OCI-LY7 (cell line): ENCODE data around the gene SLC18A2. TPM values are rescaled to one million over a fixed set of nuclear protein-coding genes. Genes with fewer than 3 reads are reported as not detected.

Source experiments
- BruUV-seq: library from RNA; stranded (reverse); fragments of 400-500 nt; replicated peaks from 2 replicates; lab custom pipeline; 2021; lab: Mats Ljungman, UMichigan
- CTCF ChIA-PET: fragments of 300-600 bp; sonication (Branson Sonifier 250); formaldehyde crosslinking; loops from one replicate; lab custom pipeline; 2022; ENCODE audit warnings: antibody characterized with exemption; ENCODE audit not compliant: unreplicated experiment; lab: Charles Lee
- POLR2A ChIA-PET: fragments of 300-600 bp; sonication (Branson Sonifier 250); formaldehyde crosslinking; loops from one replicate; lab custom pipeline; 2022; ENCODE audit warnings: antibody characterized with exemption; lab: Charles Lee
- DNase-seq: peaks from one replicate; pipeline ENCODE4 v3.0.0-alpha.2; 2015; ENCODE audit warnings: low spot score
- H2AFZ ChIP-seq: fragments of 200-600 bp; sonication (generic), shearing (Covaris generic); 2 replicates; pipeline ENCODE4 v1.6.1; 2014; ENCODE audit warnings: mild to moderate bottlenecking, antibody characterized with exemption, low read length, moderate library complexity
- H3K27ac ChIP-seq: fragments of 200-600 bp; sonication (generic); 2 replicates; pipeline ENCODE4 v1.5.1; 2014; ENCODE audit warnings: mixed run types, low read depth, mild to moderate bottlenecking, moderate library complexity, low read length, inconsistent platforms; ENCODE audit not compliant: poor library complexity, severe bottlenecking
- H3K36me3 ChIP-seq: fragments of 200-600 bp; sonication (generic); 2 replicates; pipeline ENCODE4 v1.6.1; 2014; ENCODE audit warnings: mild to moderate bottlenecking, antibody characterized with exemption, low read length, moderate library complexity, mixed read lengths; ENCODE audit not compliant: insufficient read depth
- H3K4me1 ChIP-seq: fragments of 200-600 bp; sonication (generic); 2 replicates; pipeline ENCODE4 v1.5.1; 2014; ENCODE audit warnings: mild to moderate bottlenecking, low read length; ENCODE audit not compliant: insufficient read depth, poor library complexity, severe bottlenecking
- H3K4me2 ChIP-seq: fragments of 200-600 bp; sonication (generic); 2 replicates; pipeline ENCODE4 v1.6.1; 2014; ENCODE audit warnings: mild to moderate bottlenecking, low read length
- H3K4me3 ChIP-seq: fragments of 200-600 bp; sonication (generic); 2 replicates; pipeline ENCODE4 v1.5.1; 2014; ENCODE audit warnings: mild to moderate bottlenecking, low read depth, low read length; ENCODE audit not compliant: poor library complexity, severe bottlenecking
- H3K79me2 ChIP-seq: fragments of 200-600 bp; sonication (generic); 2 replicates; pipeline ENCODE4 v1.6.1; 2016; ENCODE audit warnings: low read depth, mild to moderate bottlenecking, low read length, moderate library complexity, mixed read lengths; ENCODE audit not compliant: insufficient read depth
- H3K9me2 ChIP-seq: fragments of 200-600 bp; sonication (generic); 2 replicates; pipeline ENCODE4 v1.6.1; 2016; ENCODE audit warnings: mild to moderate bottlenecking, low read length, mixed read lengths; ENCODE audit not compliant: insufficient read depth
- H3K9me3 ChIP-seq: fragments of 200-600 bp; sonication (generic); 2 replicates; pipeline ENCODE4 v1.6.1; 2014; ENCODE audit warnings: mild to moderate bottlenecking, mixed run types, low read length, mixed read lengths
- H4K20me1 ChIP-seq: fragments of 200-600 bp; sonication (generic); 2 replicates; pipeline ENCODE4 v1.6.1; 2014; ENCODE audit warnings: mild to moderate bottlenecking, antibody characterized with exemption, low read length, moderate library complexity, mixed read lengths; ENCODE audit not compliant: insufficient read depth
- CTCF ChIP-seq: fragments of 200-600 bp; sonication (generic); conservative IDR thresholded peaks from 2 replicates; pipeline ENCODE4 v1.5.1; 2014; ENCODE audit warnings: mild to moderate bottlenecking, antibody characterized with exemption, low read length, moderate library complexity, mixed read lengths
- EZH2phosphoT487 ChIP-seq: fragments of 200-600 bp; sonication (generic); IDR thresholded peaks from 2 replicates; pipeline ENCODE4 v1.6.1; 2018; ENCODE audit warnings: low read depth, borderline replicate concordance, mild to moderate bottlenecking, mixed run types, antibody characterized with exemption, low read length, moderate library complexity, mixed read lengths
- intact Hi-C: fragments of 100-400 bp; cut with micrococcal nuclease; formaldehyde crosslinking; loops from one replicate; pipeline ENCODE4 v1.10.0; 2022; ENCODE audit not compliant: unreplicated experiment
- total RNA-seq, 2 experiments: library from RNA; depleted of rRNA in 1 of 2; stranded (reverse); fragments of >200 nt in 1 of 2; shearing (Covaris generic) in 1 of 2; gene quantifications; 2 replicates each; pipeline ENCODE4 v1.2.3, GENCODE V29; 2014 to 2022

The SLC18A2 gene
- total RNA-seq, 2 experiments from 2014 or later: not detected

- no peaks in the 10 kb centered on the region for H3K9me2 ChIP-seq
- no peaks in the 10 kb centered on the region for H3K36me3 ChIP-seq
- H2AFZ ChIP-seq: no peak overlapping the region
- H3K4me3 ChIP-seq: no peak overlapping the region
- H3K9me3 ChIP-seq: no peaks in the 10 kb centered on the region
- intact Hi-C loops: loop anchor here (5.0 kb wide), 1 partner anchor 160 kb away; no protein-coding TSS in a partner anchor
- no peak overlapping the region for H3K27ac ChIP-seq
- CTCF ChIA-PET: interaction anchor here (0.6 kb wide), 1 partner anchor 15 kb away, joined by 3 read pairs; no protein-coding TSS in a partner anchor
- H4K20me1 ChIP-seq: no peaks in the 10 kb centered on the region
- no TSS peak for BruUV-seq
- no peaks in the 10 kb centered on the region for H3K4me1 ChIP-seq
- no peak overlapping the region for H3K4me2 ChIP-seq
- TF ChIP-seq EZH2phosphoT487 (no peak), CTCF (no peak)
- POLR2A ChIA-PET: no interaction called here
- no peaks in the 10 kb centered on the region for H3K79me2 ChIP-seq
- DNase-seq: no peak
These were observed 21.5 kb downstream of the SLC18A2 start for GRCh38 chr10:117262291-117262902.

- H3K4me3 ChIP-seq: no peak overlapping the region
- BruUV-seq: no TSS peak
- no peaks in the 10 kb centered on the region for H3K36me3 ChIP-seq
- H3K4me2 ChIP-seq: no peak overlapping the region
- H3K4me1 ChIP-seq: no peaks in the 10 kb centered on the region
- DNase-seq: no peak
- TF ChIP-seq CTCF (no peak), EZH2phosphoT487 (no peak)
- POLR2A ChIA-PET: no interaction called here
- no peak overlapping the region for H2AFZ ChIP-seq
- H4K20me1 ChIP-seq: no peaks in the 10 kb centered on the region
- H3K27ac ChIP-seq: no peak overlapping the region
- intact Hi-C loops: loop anchor here (5.0 kb wide), 1 partner anchor 159 kb away; no protein-coding TSS in a partner anchor
- H3K9me2 ChIP-seq: no peaks in the 10 kb centered on the region
- no peaks in the 10 kb centered on the region for H3K79me2 ChIP-seq
- CTCF ChIA-PET: no interaction called here
- no peaks in the 10 kb centered on the region for H3K9me3 ChIP-seq
These were observed 22.0 kb downstream of the SLC18A2 start for GRCh38 chr10:117262903-117263293.

- Histone ChIP-seq H3K4me3 (no peak overlapping the region), H4K20me1 (no peaks in the 10 kb centered on the region), H3K4me1 (no peaks in the 10 kb centered on the region), H3K36me3 (no peaks in the 10 kb centered on the region), H2AFZ (no peak overlapping the region), H3K4me2 (no peak overlapping the region), H3K9me3 (no peaks in the 10 kb centered on the region), H3K27ac (no peak overlapping the region), H3K79me2 (no peaks in the 10 kb centered on the region), H3K9me2 (no peaks in the 10 kb centered on the region)
- no peak for TF ChIP-seq CTCF
- no peak for TF ChIP-seq EZH2phosphoT487
- no TSS peak for BruUV-seq
- intact Hi-C loops: loop anchor here (5.0 kb wide), 1 partner anchor 158 kb away; no protein-coding TSS in a partner anchor
- no peak for DNase-seq
- ChIA-PET CTCF (no interaction called here), POLR2A (no interaction called here)
These were observed 23.9 kb downstream of the SLC18A2 start for GRCh38 chr10:117264782-117265181.
